ENCODE data around the gene COL12A1. TPM values are rescaled to one million over a fixed set of nuclear protein-coding genes. Genes with fewer than 3 reads are reported as not detected.
"Not testable (repeated sequence)": the region's sequence is repeated elsewhere in the genome, so short reads cannot be mapped to it uniquely, and the experiment has no call there.

COL12A1 gene
- total RNA-seq, 1 donor from 2014 or later: 22.8 TPM

GRCh38 chr6:75186581-75186980 lies 19.3 kb downstream of the COL12A1 start:
- not testable (repeated sequence) for DNase-seq (ENCODE audit: low spot score in 2 of 2); FAIRE-seq

- FAIRE-seq (no peak), DNase-seq (ENCODE audit: low spot score in 2 of 2) (no peak)
These were observed 22.7 kb downstream of the COL12A1 start for GRCh38 chr6:75183099-75183541.

- FAIRE-seq (no peak), DNase-seq (ENCODE audit: low spot score in 2 of 2) (no peak)
These were observed 25.0 kb downstream of the COL12A1 start for GRCh38 chr6:75180864-75181263.

GRCh38 chr6:75178757-75179156 lies 27.1 kb downstream of the COL12A1 start:
- no peak for DNase-seq (ENCODE audit: low spot score in 2 of 2)

GRCh38 chr6:75176076-75176582 lies 29.7 kb downstream of the COL12A1 start:
- FAIRE-seq: no peak
- DNase-seq (ENCODE audit: low spot score in 2 of 2): no peak

More at GRCh38 chr6:75178757-75179156, 27.1 kb downstream of the COL12A1 start:
- FAIRE-seq: no peak

- no peak for FAIRE-seq
- no peak for DNase-seq (ENCODE audit: low spot score in 2 of 2)
These were observed 33.9 kb downstream of the COL12A1 start for GRCh38 chr6:75171986-75172385.

GRCh38 chr6:75171567-75171966 lies 34.3 kb downstream of the COL12A1 start:
- FAIRE-seq (no peak), DNase-seq (ENCODE audit: low spot score in 2 of 2) (no peak)

- FAIRE-seq: no peak
These were observed 34.9 kb downstream of the COL12A1 start for GRCh38 chr6:75170691-75171560.

GRCh38 chr6:75169689-75170586 lies 35.9 kb downstream of the COL12A1 start:
- DNase-seq (ENCODE audit: low spot score in 2 of 2) (no peak), FAIRE-seq (no peak)

More at GRCh38 chr6:75170691-75171560, 34.9 kb downstream of the COL12A1 start:
- DNase-seq (ENCODE audit: low spot score in 2 of 2): no peak

GRCh38 chr6:75167851-75168250 lies 38.0 kb downstream of the COL12A1 start:
- DNase-seq (ENCODE audit: low spot score in 2 of 2) (no peak), FAIRE-seq (no peak)

- DNase-seq (ENCODE audit: low spot score in 2 of 2): no peak
- FAIRE-seq: no peak
These were observed 38.5 kb downstream of the COL12A1 start for GRCh38 chr6:75167325-75167724.

- DNase-seq (ENCODE audit: low spot score in 2 of 2): no peak
These were observed 39.1 kb downstream of the COL12A1 start for GRCh38 chr6:75166773-75167172.

GRCh38 chr6:75166236-75166635 lies 39.6 kb downstream of the COL12A1 start:
- FAIRE-seq (no peak), DNase-seq (ENCODE audit: low spot score in 2 of 2) (no peak)

More at GRCh38 chr6:75166773-75167172, 39.1 kb downstream of the COL12A1 start:
- no peak for FAIRE-seq

GRCh38 chr6:75158176-75158575 lies 47.7 kb downstream of the COL12A1 start:
- DNase-seq (ENCODE audit: low spot score in 2 of 2) (no peak), FAIRE-seq (no peak)

- FAIRE-seq (no peak), DNase-seq (ENCODE audit: low spot score in 2 of 2) (no peak)
These were observed 48.5 kb downstream of the COL12A1 start for GRCh38 chr6:75157336-75157735.

- FAIRE-seq: no peak
- DNase-seq (ENCODE audit: low spot score in 2 of 2): no peak
These were observed 49.5 kb downstream of the COL12A1 start for GRCh38 chr6:75156186-75156878.

GRCh38 chr6:75155631-75156030 lies 50.2 kb downstream of the COL12A1 start:
- no peak for DNase-seq (ENCODE audit: low spot score in 2 of 2)
- no peak for FAIRE-seq

- DNase-seq (ENCODE audit: low spot score in 2 of 2) (no peak), FAIRE-seq (no peak)
These were observed 50.9 kb downstream of the COL12A1 start for GRCh38 chr6:75154973-75155372.

- no peak for FAIRE-seq
- DNase-seq (ENCODE audit: low spot score in 2 of 2): no peak
These were observed 55.0 kb downstream of the COL12A1 start for GRCh38 chr6:75150685-75151412.

- FAIRE-seq (no peak), DNase-seq (ENCODE audit: low spot score in 2 of 2) (no peak)
These were observed 56.2 kb downstream of the COL12A1 start for GRCh38 chr6:75149696-75150095.
